Mucosa of rectum (tissue), 2 donors: ENCODE measurements around the gene CLCA2.

Source experiments
- H3K27ac ChIP-seq, 2 donors: one replicate each; pipeline ENCODE4 v1.7.0; 2013; ENCODE audit warnings: inconsistent platforms in 2 of 2, low read depth in 2 of 2, low read length in 2 of 2
- H3K27me3 ChIP-seq, 2 donors: one replicate each; pipeline ENCODE4 v1.7.0; 2013; ENCODE audit warnings: low read length in 2 of 2; ENCODE audit not compliant: control insufficient read depth in 2 of 2, insufficient read depth in 2 of 2
- H3K36me3 ChIP-seq, 2 donors: one replicate each; pipeline ENCODE4 v1.7.0; 2013; ENCODE audit warnings: low read length in 2 of 2; ENCODE audit not compliant: control insufficient read depth in 2 of 2, insufficient read depth in 2 of 2
- H3K4me1 ChIP-seq, 2 donors: one replicate each; pipeline ENCODE4 v1.7.0; 2013; ENCODE audit warnings: low read length in 2 of 2, mild to moderate bottlenecking in 1 of 2; ENCODE audit not compliant: control insufficient read depth in 2 of 2, insufficient read depth in 2 of 2
- H3K4me3 ChIP-seq, 2 donors: one replicate each; pipeline ENCODE4 v1.7.0; 2013; ENCODE audit warnings: low read length in 2 of 2
- H3K9ac ChIP-seq, 2 donors: one replicate each; pipeline ENCODE4 v1.7.0; 2013; ENCODE audit warnings: low read length in 2 of 2, low read depth in 1 of 2, mild to moderate bottlenecking in 1 of 2
- H3K9me3 ChIP-seq, 2 donors: one replicate each; pipeline ENCODE4 v1.7.0; 2013; ENCODE audit warnings: low read length in 2 of 2; ENCODE audit not compliant: control insufficient read depth in 2 of 2
- donor health status: healthy.
- donor health status: Normal muscosa, but diverticular disease.

CLCA2 gene

GRCh38 chr1:86448670-86449069 is 24.7 kb downstream of the CLCA2 start:
- Histone ChIP-seq H3K36me3 (no peaks in the 10 kb centered on the region), H3K9ac (no peak overlapping the region), H3K4me1 (no peaks in the 10 kb centered on the region), H3K4me3 (no peak overlapping the region), H3K9me3 (no peaks in the 10 kb centered on the region), H3K27ac (no peak overlapping the region), H3K27me3 (no peaks in the 10 kb centered on the region)

DNA sequence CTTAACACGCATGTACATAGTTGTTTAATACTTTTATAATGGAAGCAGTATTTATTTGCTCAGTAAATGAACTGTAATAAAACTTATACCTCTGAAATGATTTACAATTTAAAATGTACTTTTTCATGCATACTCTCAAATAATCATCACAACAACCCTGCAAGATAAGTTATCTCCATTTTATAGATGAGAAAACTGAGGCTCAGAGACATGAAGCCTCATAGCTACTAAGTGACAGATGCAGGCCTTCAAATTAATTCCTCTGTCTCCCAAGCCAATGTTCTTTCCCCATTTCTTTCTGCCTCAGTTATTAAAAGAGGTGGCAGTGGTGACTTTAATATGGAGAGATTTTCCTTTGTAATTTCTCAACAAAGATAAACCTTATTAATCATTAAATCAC is 25.1 kb downstream of the CLCA2 start:
- H3K4me1 ChIP-seq: no peaks in the 10 kb centered on the region
- H3K9me3 ChIP-seq: no peaks in the 10 kb centered on the region
- no peak overlapping the region for H3K9ac ChIP-seq
- no peak overlapping the region for H3K4me3 ChIP-seq
- H3K36me3 ChIP-seq: no peaks in the 10 kb centered on the region
- no peaks in the 10 kb centered on the region for H3K27me3 ChIP-seq
- no peak overlapping the region for H3K27ac ChIP-seq

GRCh38 chr1:86450847-86451246 is 26.9 kb downstream of the CLCA2 start:
- Histone ChIP-seq H3K27ac (no peak overlapping the region), H3K36me3 (no peaks in the 10 kb centered on the region), H3K4me1 (no peaks in the 10 kb centered on the region), H3K4me3 (no peak overlapping the region), H3K27me3 (no peaks in the 10 kb centered on the region), H3K9me3 (no peaks in the 10 kb centered on the region), H3K9ac (no peak overlapping the region)

DNA sequence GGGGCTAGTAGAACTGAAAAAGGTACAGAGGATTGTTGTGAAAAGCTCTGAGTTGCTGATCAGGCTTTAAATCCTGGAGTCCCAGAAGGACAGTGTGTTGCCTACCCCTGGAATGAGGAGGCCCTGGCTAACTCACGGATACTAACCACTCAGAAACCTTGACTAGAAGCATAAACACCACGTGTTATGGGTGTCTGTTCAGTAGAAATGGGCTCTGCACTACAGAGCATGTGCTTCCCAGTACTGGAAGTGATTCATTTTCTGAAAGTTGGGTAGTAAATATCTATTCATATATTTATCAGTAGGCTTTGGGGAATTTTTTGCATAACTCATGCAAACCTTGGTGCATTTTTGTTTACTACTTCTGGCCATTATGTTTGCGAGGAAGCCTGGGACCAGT is 29.7 kb downstream of the CLCA2 start:
- no peaks in the 10 kb centered on the region for H3K9me3 ChIP-seq
- H3K9ac ChIP-seq: no peak overlapping the region
- no peak overlapping the region for H3K27ac ChIP-seq
- no peak overlapping the region for H3K4me3 ChIP-seq
- H3K36me3 ChIP-seq: no peaks in the 10 kb centered on the region
- H3K27me3 ChIP-seq: no peaks in the 10 kb centered on the region
- no peaks in the 10 kb centered on the region for H3K4me1 ChIP-seq

DNA sequence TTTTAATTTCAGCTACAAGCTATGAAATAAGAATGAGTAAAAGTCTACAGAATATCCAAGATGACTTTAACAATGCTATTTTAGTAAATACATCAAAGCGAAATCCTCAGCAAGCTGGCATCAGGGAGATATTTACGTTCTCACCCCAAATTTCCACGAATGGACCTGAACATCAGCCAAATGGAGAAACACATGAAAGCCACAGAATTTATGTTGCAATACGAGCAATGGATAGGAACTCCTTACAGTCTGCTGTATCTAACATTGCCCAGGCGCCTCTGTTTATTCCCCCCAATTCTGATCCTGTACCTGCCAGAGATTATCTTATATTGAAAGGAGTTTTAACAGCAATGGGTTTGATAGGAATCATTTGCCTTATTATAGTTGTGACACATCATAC is 31.1 kb downstream of the CLCA2 start:
- Histone ChIP-seq H3K4me1 (peaks cover 0 to 3% of the 10 kb centered on the region in 2 donors), H3K9ac (no peak overlapping the region)

GRCh38 chr1:86460998-86461397 is 37.0 kb downstream of the CLCA2 start:
- Histone ChIP-seq H3K27me3 (no peaks in the 10 kb centered on the region), H3K36me3 (no peaks in the 10 kb centered on the region), H3K4me1 (peaks cover 0 to 11% of the 10 kb centered on the region in 2 donors), H3K4me3 (no peak overlapping the region), H3K27ac (peak overlapping the region in 1 of 2 donors; percentile 69), H3K9ac (no peak overlapping the region), H3K9me3 (no peaks in the 10 kb centered on the region)

More for the DNA sequence above, 31.1 kb downstream of the CLCA2 start:
- H3K36me3 ChIP-seq: no peaks in the 10 kb centered on the region
- H3K27me3 ChIP-seq: no peaks in the 10 kb centered on the region
- no peak overlapping the region for H3K4me3 ChIP-seq
- H3K9me3 ChIP-seq: no peaks in the 10 kb centered on the region
- no peak overlapping the region for H3K27ac ChIP-seq

- Histone ChIP-seq H3K27ac (peak overlapping the region in 1 of 2 donors; percentile 69), H3K4me3 (no peak overlapping the region), H3K9ac (no peak overlapping the region), H3K4me1 (peaks cover 0 to 11% of the 10 kb centered on the region in 2 donors), H3K9me3 (no peaks in the 10 kb centered on the region), H3K27me3 (no peaks in the 10 kb centered on the region), H3K36me3 (no peaks in the 10 kb centered on the region)
Observed at GRCh38 chr1:86461482-86461881, 37.5 kb downstream of the CLCA2 start.

DNA sequence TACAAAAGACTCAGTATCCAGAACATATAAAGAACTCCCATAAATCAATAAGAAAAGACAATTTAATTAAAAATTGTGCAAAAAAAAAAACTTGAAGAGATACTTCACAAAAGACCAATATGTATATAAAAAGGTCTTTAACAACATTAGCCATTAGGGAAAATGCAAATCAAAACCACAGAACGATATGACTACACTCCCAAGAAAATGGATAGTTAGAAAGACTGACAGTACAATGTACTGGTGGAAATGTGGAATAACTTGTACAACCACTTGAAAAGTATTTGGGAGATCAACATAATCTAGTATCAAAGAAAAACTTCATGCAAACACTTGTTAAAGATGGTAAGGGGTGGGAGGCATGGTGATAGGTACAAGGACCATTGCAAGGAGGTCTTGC is 40.8 kb downstream of the CLCA2 start:
- Histone ChIP-seq H3K36me3 (no peaks in the 10 kb centered on the region), H3K9me3 (no peaks in the 10 kb centered on the region), H3K27me3 (no peaks in the 10 kb centered on the region), H3K4me1 (peaks cover 0 to 10% of the 10 kb centered on the region in 2 donors), H3K27ac (no peak overlapping the region), H3K4me3 (no peak overlapping the region), H3K9ac (no peak overlapping the region)

GRCh38 chr1:86466109-86466844 is 42.3 kb downstream of the CLCA2 start:
- Histone ChIP-seq H3K9me3 (no peaks in the 10 kb centered on the region), H3K9ac (no peak overlapping the region), H3K36me3 (no peaks in the 10 kb centered on the region), H3K27ac (no peak overlapping the region), H3K4me1 (no peaks in the 10 kb centered on the region), H3K27me3 (no peaks in the 10 kb centered on the region), H3K4me3 (no peak overlapping the region)

DNA sequence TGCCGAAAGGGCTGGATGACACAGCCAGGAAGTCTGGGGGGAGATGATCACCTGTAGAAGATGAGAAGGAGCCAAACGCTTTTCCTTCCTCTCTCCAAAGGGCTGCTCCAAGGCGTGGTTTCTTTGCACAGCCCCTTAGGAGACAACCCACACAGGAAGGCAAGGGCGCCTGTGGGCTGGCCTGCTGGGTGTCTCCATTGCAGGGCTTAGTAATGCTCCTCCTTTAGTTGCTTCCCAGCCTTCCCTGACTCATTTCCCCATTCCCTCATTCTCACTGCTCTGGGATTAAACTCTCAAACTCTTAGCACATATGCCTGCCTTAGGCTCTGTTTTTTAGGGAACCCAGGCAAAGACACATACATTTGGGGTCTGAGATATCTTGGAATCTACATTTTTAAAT is 43.0 kb downstream of the CLCA2 start:
- Histone ChIP-seq H3K9me3 (no peaks in the 10 kb centered on the region), H3K4me1 (no peaks in the 10 kb centered on the region), H3K27me3 (no peaks in the 10 kb centered on the region), H3K27ac (no peak overlapping the region), H3K4me3 (no peak overlapping the region), H3K36me3 (no peaks in the 10 kb centered on the region), H3K9ac (no peak overlapping the region)
